Glomerular endothelial cell (primary cell): ENCODE results near the gene WNK4. TPM values are rescaled to one million over a fixed set of nuclear protein-coding genes. Genes with fewer than 3 reads are reported as not detected.

ENCODE experiments used
- DNase-seq: peaks from one replicate; pipeline ENCODE4 v3.0.0-alpha.2; 2011; ENCODE audit warnings: low read depth, low spot score; ENCODE audit errors: extremely low read depth
- total RNA-seq: library from RNA; depleted of rRNA; stranded (reverse); fragments of >200 nt; gene quantifications from 2 replicates; pipeline ENCODE4 v1.2.3, GENCODE V29; 2015

Gene WNK4
- total RNA-seq, 1 donor from 2014 or later: 10.4 TPM

GRCh38 chr17:42832934-42833766 lies 52.7 kb downstream of the WNK4 start, which contains the start of gene PSME3:
Gene PSME3, plus strand, starts transcription at chr17:42833397. Its CDS starts 235 bp downstream, at chr17:42833632.
- DNase-seq: no peak

- DNase-seq: no peak
Observed at GRCh38 chr17:42833767-42834422, 53.5 kb downstream of the WNK4 start.

- DNase-seq: no peak
Observed at GRCh38 chr17:42835732-42836131, 55.3 kb downstream of the WNK4 start.

GRCh38 chr17:42841975-42842685 lies 61.7 kb downstream of the WNK4 start:
- DNase-seq: no peak

GRCh38 chr17:42843358-42843934 lies 63.0 kb downstream of the WNK4 start:
- DNase-seq: peak; percentile 62

- DNase-seq: no peak
Observed at GRCh38 chr17:42844271-42844670, 63.9 kb downstream of the WNK4 start, which contains the start of gene AOC2. Gene AOC2, plus strand, starts transcription at chr17:42844580. Its CDS starts 47 bp downstream, at chr17:42844627.

GRCh38 chr17:42844761-42845555 lies 64.5 kb downstream of the WNK4 start:
- no peak for DNase-seq

- DNase-seq: no peak
Observed at GRCh38 chr17:42845556-42845917, 65.1 kb downstream of the WNK4 start.

- no peak for DNase-seq
Observed at GRCh38 chr17:42845918-42846593, 65.6 kb downstream of the WNK4 start.

Other genes with a start within 250 kb of the WNK4 start
- gene NAGLU, start 244.4 kb upstream of the WNK4 start, total RNA-seq: 88.8 and 103 TPM in 2 replicates
- gene HSD17B1, start 227.7 kb upstream of the WNK4 start, total RNA-seq: 0.44 and 1.1 TPM in 2 replicates
- 30.3 and 30.8 TPM in 2 replicates for gene COASY, start 218.5 kb upstream of the WNK4 start, total RNA-seq
- gene MLX, start 213.5 kb upstream of the WNK4 start, total RNA-seq: 27.1 and 30.0 TPM in 2 replicates
- 2.7 and 5.2 TPM in 2 replicates for gene PSMC3IP, start 202.9 kb upstream of the WNK4 start, total RNA-seq
- 47.4 and 52.6 TPM in 2 replicates for gene RETREG3, start 171.2 kb upstream of the WNK4 start, total RNA-seq
- gene TUBG1, start 170.9 kb upstream of the WNK4 start, total RNA-seq: 58.9 and 75.8 TPM in 2 replicates
- 18.7 and 20.8 TPM in 2 replicates for gene TUBG2, start 121.3 kb upstream of the WNK4 start, total RNA-seq
- gene PLEKHH3, start 103.6 kb upstream of the WNK4 start, total RNA-seq: 12.2 and 15.6 TPM in 2 replicates
- gene CCR10, start 98.8 kb upstream of the WNK4 start, total RNA-seq: 0.34 and 1.4 TPM in 2 replicates
- 17.6 and 17.9 TPM in 2 replicates for gene CNTNAP1, start 98.1 kb upstream of the WNK4 start, total RNA-seq
- gene EZH1, start 35.6 kb upstream of the WNK4 start, total RNA-seq: 10.4 and 20.0 TPM in 2 replicates
- 6.3 and 23.7 TPM in 2 replicates for gene RAMP2, start 19.4 kb upstream of the WNK4 start, total RNA-seq
- gene VPS25, start 7.2 kb upstream of the WNK4 start, total RNA-seq: 67.1 and 82.4 TPM in 2 replicates
- gene COA3, start 18.1 kb downstream of the WNK4 start, total RNA-seq: 48.7 and 65.7 TPM in 2 replicates
- 0.29 TPM in 1 of 2 replicates, not detected in the other for gene CNTD1, start 18.3 kb downstream of the WNK4 start, total RNA-seq
- gene BECN1, start 43.7 kb downstream of the WNK4 start, total RNA-seq: 70.7 and 115 TPM in 2 replicates
- 127 and 130 TPM in 2 replicates for gene PSME3, start 52.8 kb downstream of the WNK4 start, total RNA-seq
- 1.8 and 2.0 TPM in 2 replicates for gene AOC2, start 64.0 kb downstream of the WNK4 start, total RNA-seq
- gene AOC3, start 70.6 kb downstream of the WNK4 start, total RNA-seq: 0.05 and 0.82 TPM in 2 replicates
- gene G6PC1, start 120.2 kb downstream of the WNK4 start, total RNA-seq: not detected in 2 replicates
- 20.1 and 34.1 TPM in 2 replicates for gene AARSD1, start 183.8 kb downstream of the WNK4 start, total RNA-seq
- gene PTGES3L, start 199.5 kb downstream of the WNK4 start, total RNA-seq: 2.4 and 3.2 TPM in 2 replicates
- 8.3 and 13.5 TPM in 2 replicates for gene RUNDC1, start 200.0 kb downstream of the WNK4 start, total RNA-seq
- gene RPL27, start 217.8 kb downstream of the WNK4 start, total RNA-seq: 1,137 and 1,523 TPM in 2 replicates
- 31.6 and 33.4 TPM in 2 replicates for gene IFI35, start 226.2 kb downstream of the WNK4 start, total RNA-seq
- 602 and 750 TPM in 2 replicates for gene VAT1, start 241.8 kb downstream of the WNK4 start, total RNA-seq
- gene RND2, start 244.6 kb downstream of the WNK4 start, total RNA-seq: 0.18 and 0.29 TPM in 2 replicates